D721Med (cell line): ENCODE data around the gene TPM2.
A peak's percentile ranks its signal among the peaks of the same experiment; 100 is the strongest.

Experiments used
- DNase-seq: peaks from one replicate; pipeline ENCODE4 v3.0.0; 2011; ENCODE audit warnings: low spot score; ENCODE audit not compliant: insufficient read length
- FAIRE-seq: peaks from 2 replicates; lab custom pipeline; 2011; peaks lifted over from hg19 to GRCh38; lab: Jason Lieb, UNC
- CTCF ChIP-seq: IDR thresholded peaks from 2 replicates; pipeline ENCODE4 v1.5.1; 2012; ENCODE audit warnings: mild to moderate bottlenecking, control low read depth; ENCODE audit not compliant: insufficient read depth; ENCODE audit errors: missing control alignments

The TPM2 gene

GRCh38 chr9:35656831-35657545, 32.7 kb downstream of the TPM2 start:
- no peak for FAIRE-seq
- peak; percentile 14 for DNase-seq
- no peak for TF ChIP-seq CTCF

- no peak for FAIRE-seq
- TF ChIP-seq CTCF: no peak
- DNase-seq: peak; percentile 2
Observed at GRCh38 chr9:35656348-35656747, 33.4 kb downstream of the TPM2 start.

GRCh38 chr9:35653611-35654010, 36.1 kb downstream of the TPM2 start:
- DNase-seq (no peak), FAIRE-seq (no peak)
- TF ChIP-seq CTCF: no peak

GRCh38 chr9:35652829-35653209, 36.9 kb downstream of the TPM2 start:
- DNase-seq: no peak
- no peak for TF ChIP-seq CTCF
- no peak for FAIRE-seq

GRCh38 chr9:35651956-35652828, 37.5 kb downstream of the TPM2 start:
- FAIRE-seq (no peak), DNase-seq (no peak)

GRCh38 chr9:35650341-35651158, 39.2 kb downstream of the TPM2 start, which contains the start of gene SIT1:
Gene SIT1 (minus strand): TSS chr9:35650931. CDS start chr9:35650853, 78 bp downstream.
- DNase-seq (peak; percentile 12), FAIRE-seq (no peak)
- TF ChIP-seq CTCF: no peak

More at GRCh38 chr9:35651956-35652828, 37.5 kb downstream of the TPM2 start:
- no peak for TF ChIP-seq CTCF
